Activated naive CD8-positive, alpha-beta T cell treated with anti-CD3 and anti-CD28 coated beads, Interleukin-2, amount 50 U/mL, for 24 hours (primary cell): ENCODE results near the gene CACNA1C.

Experiments used
- ATAC-seq: fragments of 150-1000 bp; cut with Tn5 transposase; one replicate; pipeline ENCODE4 v1.10.0; 2021
- DNase-seq: peaks from one replicate; pipeline ENCODE4 v3.0.0; 2021
- H3K27ac Mint-ChIP-seq: one replicate; pipeline ENCODE4 v1.8.0; 2021; ENCODE audit warnings: mild to moderate bottlenecking, mixed read lengths
- H3K27me3 Mint-ChIP-seq: one replicate; pipeline ENCODE4 v1.8.0; 2021; ENCODE audit warnings: mixed read lengths
- H3K36me3 Mint-ChIP-seq: one replicate; pipeline ENCODE4 v1.8.0; 2021; ENCODE audit warnings: low read depth, mixed read lengths
- H3K4me1 Mint-ChIP-seq: one replicate; pipeline ENCODE4 v1.8.0; 2021; ENCODE audit warnings: mixed read lengths
- H3K4me3 Mint-ChIP-seq: one replicate; pipeline ENCODE4 v1.8.0; 2021; ENCODE audit warnings: mild to moderate bottlenecking, moderate library complexity, mixed read lengths
- H3K9me3 Mint-ChIP-seq: one replicate; pipeline ENCODE4 v1.8.0; 2021; ENCODE audit warnings: mixed read lengths

CACNA1C gene

GRCh38 chr12:2052826-2053678 is at the start of gene CACNA1C:
Gene CACNA1C (plus strand): TSS chr12:2052987. CDS start chr12:2053563, 576 bp downstream.
- Mint-ChIP-seq H3K27ac (no peak within 1 kb of the TSS), H3K4me3 (peak within 1 kb of the TSS; percentile 70), H3K9me3 (no peaks in the 10 kb centered on the region), H3K27me3 (peaks cover 68% of the 10 kb centered on the region), H3K36me3 (no peaks in the 10 kb centered on the region), H3K4me1 (peaks cover 20% of the 10 kb centered on the region)
- ATAC-seq (peak; percentile 70), DNase-seq (peak; percentile 40)

GRCh38 chr12:2003676-2004112 is 49.1 kb upstream of the CACNA1C start:
- Mint-ChIP-seq H3K27me3 (no peaks in the 10 kb centered on the region), H3K27ac (peak overlapping the region; percentile 98), H3K36me3 (no peaks in the 10 kb centered on the region), H3K4me1 (peaks cover 20% of the 10 kb centered on the region), H3K4me3 (peak overlapping the region; percentile 94), H3K9me3 (no peaks in the 10 kb centered on the region)
- peak; percentile 9 for ATAC-seq
- DNase-seq = no peak

GRCh38 chr12:2004113-2004929 is 48.5 kb upstream of the CACNA1C start, which contains the start of gene DCP1B:
Gene DCP1B (minus strand): TSS chr12:2004457. CDS start chr12:2004431, 26 bp downstream.
- peak; percentile 100 for ATAC-seq
- H3K4me1 Mint-ChIP-seq = peaks cover 20% of the 10 kb centered on the region
- no peaks in the 10 kb centered on the region for H3K36me3 Mint-ChIP-seq
- H3K27ac Mint-ChIP-seq = peak within 1 kb of the TSS; percentile 98
- H3K4me3 Mint-ChIP-seq = peak within 1 kb of the TSS; percentile 94
- no peaks in the 10 kb centered on the region for H3K27me3 Mint-ChIP-seq
- DNase-seq = peak; percentile 94
- H3K9me3 Mint-ChIP-seq = no peaks in the 10 kb centered on the region

- H3K4me1 Mint-ChIP-seq = peaks cover 4% of the 10 kb centered on the region
- no peak for ATAC-seq
- H3K36me3 Mint-ChIP-seq = no peaks in the 10 kb centered on the region
- H3K27ac Mint-ChIP-seq = no peak overlapping the region
- DNase-seq = no peak
- no peaks in the 10 kb centered on the region for H3K27me3 Mint-ChIP-seq
- H3K4me3 Mint-ChIP-seq = no peak overlapping the region
- no peaks in the 10 kb centered on the region for H3K9me3 Mint-ChIP-seq
Observed at GRCh38 chr12:2008677-2009076, 44.1 kb upstream of the CACNA1C start.

- no peak for ATAC-seq
- no peak overlapping the region for H3K4me3 Mint-ChIP-seq
Observed at GRCh38 chr12:2009623-2010022, 43.2 kb upstream of the CACNA1C start.

GRCh38 chr12:2011643-2012607 is 40.9 kb upstream of the CACNA1C start:
- Mint-ChIP-seq H3K36me3 (no peaks in the 10 kb centered on the region), H3K27ac (no peak overlapping the region), H3K9me3 (no peaks in the 10 kb centered on the region), H3K4me3 (no peak overlapping the region), H3K27me3 (no peaks in the 10 kb centered on the region), H3K4me1 (no peaks in the 10 kb centered on the region)
- DNase-seq (no peak), ATAC-seq (no peak)

More at GRCh38 chr12:2009623-2010022, 43.2 kb upstream of the CACNA1C start:
- Mint-ChIP-seq H3K27ac (no peak overlapping the region), H3K9me3 (no peaks in the 10 kb centered on the region), H3K27me3 (no peaks in the 10 kb centered on the region), H3K36me3 (no peaks in the 10 kb centered on the region), H3K4me1 (peaks cover under 1% of the 10 kb centered on the region)
- DNase-seq = no peak

- DNase-seq (no peak), ATAC-seq (no peak)
- Mint-ChIP-seq H3K36me3 (no peaks in the 10 kb centered on the region), H3K9me3 (no peaks in the 10 kb centered on the region), H3K27ac (no peak overlapping the region), H3K27me3 (no peaks in the 10 kb centered on the region), H3K4me1 (peaks cover 5% of the 10 kb centered on the region), H3K4me3 (no peak overlapping the region)
Observed at GRCh38 chr12:2013086-2013485, 39.7 kb upstream of the CACNA1C start.

- DNase-seq (no peak), ATAC-seq (no peak)
- no peaks in the 10 kb centered on the region for H3K9me3 Mint-ChIP-seq
- H3K27ac Mint-ChIP-seq = no peak overlapping the region
- peaks cover 5% of the 10 kb centered on the region for H3K4me1 Mint-ChIP-seq
- peaks cover 2% of the 10 kb centered on the region for H3K27me3 Mint-ChIP-seq
- no peaks in the 10 kb centered on the region for H3K36me3 Mint-ChIP-seq
- no peak overlapping the region for H3K4me3 Mint-ChIP-seq
Observed at GRCh38 chr12:2013527-2014223, 39.1 kb upstream of the CACNA1C start.

- H3K4me1 Mint-ChIP-seq = peaks cover 5% of the 10 kb centered on the region
Observed at GRCh38 chr12:2014231-2014630, 38.6 kb upstream of the CACNA1C start.

GRCh38 chr12:2016862-2017545 is 35.8 kb upstream of the CACNA1C start:
- Mint-ChIP-seq H3K27ac (no peak overlapping the region), H3K4me1 (peaks cover 5% of the 10 kb centered on the region), H3K36me3 (no peaks in the 10 kb centered on the region), H3K9me3 (no peaks in the 10 kb centered on the region), H3K4me3 (no peak overlapping the region), H3K27me3 (peaks cover 16% of the 10 kb centered on the region)
- DNase-seq = no peak
- no peak for ATAC-seq

More at GRCh38 chr12:2014231-2014630, 38.6 kb upstream of the CACNA1C start:
- Mint-ChIP-seq H3K27ac (no peak overlapping the region), H3K36me3 (no peaks in the 10 kb centered on the region), H3K4me3 (no peak overlapping the region), H3K9me3 (no peaks in the 10 kb centered on the region), H3K27me3 (peaks cover 6% of the 10 kb centered on the region)
- DNase-seq (no peak), ATAC-seq (no peak)

- Mint-ChIP-seq H3K27me3 (peaks cover 16% of the 10 kb centered on the region), H3K36me3 (no peaks in the 10 kb centered on the region), H3K4me3 (no peak overlapping the region), H3K4me1 (peaks cover 5% of the 10 kb centered on the region), H3K27ac (no peak overlapping the region), H3K9me3 (no peaks in the 10 kb centered on the region)
- ATAC-seq (no peak), DNase-seq (no peak)
Observed at GRCh38 chr12:2017546-2018337, 35.0 kb upstream of the CACNA1C start.

- DNase-seq = no peak
- no peak for ATAC-seq
- H3K4me3 Mint-ChIP-seq = no peak overlapping the region
- H3K27me3 Mint-ChIP-seq = peaks cover 19% of the 10 kb centered on the region
- H3K27ac Mint-ChIP-seq = no peak overlapping the region
- H3K9me3 Mint-ChIP-seq = no peaks in the 10 kb centered on the region
- peaks cover 5% of the 10 kb centered on the region for H3K4me1 Mint-ChIP-seq
- H3K36me3 Mint-ChIP-seq = no peaks in the 10 kb centered on the region
Observed at GRCh38 chr12:2018391-2018790, 34.4 kb upstream of the CACNA1C start.
